ENCODE results near the gene CASKIN2. TPM values are rescaled to one million over a fixed set of nuclear protein-coding genes. Genes with fewer than 3 reads are reported as not detected.

CASKIN2 gene
- polyA plus RNA-seq, 1 donor: 20.1 TPM

DNA sequence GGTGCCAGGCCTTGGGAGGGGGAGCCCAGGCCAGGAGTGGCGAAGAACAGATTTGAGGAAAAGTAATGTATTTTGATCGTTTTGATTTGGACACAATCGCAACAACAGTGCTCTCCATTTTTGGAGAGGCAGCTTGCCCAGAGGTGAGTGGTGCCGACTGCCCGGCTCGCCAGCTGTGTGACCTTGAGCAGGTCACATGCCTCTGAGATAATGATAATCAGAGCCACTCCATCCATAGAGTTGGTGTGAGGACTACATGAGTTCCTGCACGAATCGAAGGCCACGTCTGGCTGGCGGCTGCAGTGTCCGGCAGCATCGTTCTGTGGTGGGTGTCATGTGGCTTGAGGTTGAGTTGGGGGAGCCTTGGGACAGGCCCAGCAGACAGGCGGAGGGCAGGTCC is 30.8 kb upstream of the CASKIN2 start:
- DNase-seq (ENCODE audit: low read depth): no peak

DNA sequence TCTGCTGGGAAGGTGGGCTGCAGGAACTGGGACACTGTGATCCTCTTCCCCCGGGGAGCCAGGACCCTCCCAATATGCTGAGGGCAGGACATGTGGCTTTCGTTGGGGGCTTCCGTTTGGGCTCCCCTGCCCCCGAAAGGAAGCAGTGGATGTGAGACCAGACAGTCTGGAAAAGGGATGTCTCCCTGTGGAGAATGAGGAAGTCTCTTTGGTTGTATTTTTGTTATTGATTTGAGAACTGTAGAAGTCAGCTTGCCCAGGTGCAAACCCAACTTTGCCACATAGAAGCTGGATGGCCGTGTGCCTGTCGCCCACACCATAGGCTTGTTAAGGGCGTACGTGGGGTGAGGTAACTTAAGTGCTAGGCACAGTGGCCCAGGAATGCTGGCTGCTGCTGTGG is 28.9 kb upstream of the CASKIN2 start:
- no peak for DNase-seq (ENCODE audit: low read depth)

- DNase-seq (ENCODE audit: low read depth): no peak
These were observed 27.5 kb upstream of the CASKIN2 start for GRCh38 chr17:75542728-75543336.

DNA sequence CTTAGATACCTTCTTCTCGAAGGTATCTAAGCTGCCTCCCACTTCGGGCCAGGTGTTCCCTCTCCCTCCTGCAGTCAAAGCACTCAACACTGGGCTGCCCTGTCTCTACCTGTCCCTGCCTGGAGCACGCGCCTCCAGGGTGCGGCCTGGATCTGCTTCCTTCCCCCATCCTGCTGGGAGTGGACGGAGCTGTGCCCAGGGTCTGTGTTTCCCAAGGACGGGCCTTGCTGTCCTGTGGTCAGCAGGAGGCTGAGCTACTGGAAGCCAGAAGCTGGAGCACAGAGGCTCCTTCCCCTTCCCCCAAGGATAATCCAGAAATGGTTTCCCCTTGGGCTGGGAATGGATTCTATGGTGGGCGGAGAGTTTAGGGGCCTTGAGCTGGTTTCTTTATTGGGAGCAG is 26.9 kb upstream of the CASKIN2 start:
- no peak for DNase-seq (ENCODE audit: low read depth)

DNA sequence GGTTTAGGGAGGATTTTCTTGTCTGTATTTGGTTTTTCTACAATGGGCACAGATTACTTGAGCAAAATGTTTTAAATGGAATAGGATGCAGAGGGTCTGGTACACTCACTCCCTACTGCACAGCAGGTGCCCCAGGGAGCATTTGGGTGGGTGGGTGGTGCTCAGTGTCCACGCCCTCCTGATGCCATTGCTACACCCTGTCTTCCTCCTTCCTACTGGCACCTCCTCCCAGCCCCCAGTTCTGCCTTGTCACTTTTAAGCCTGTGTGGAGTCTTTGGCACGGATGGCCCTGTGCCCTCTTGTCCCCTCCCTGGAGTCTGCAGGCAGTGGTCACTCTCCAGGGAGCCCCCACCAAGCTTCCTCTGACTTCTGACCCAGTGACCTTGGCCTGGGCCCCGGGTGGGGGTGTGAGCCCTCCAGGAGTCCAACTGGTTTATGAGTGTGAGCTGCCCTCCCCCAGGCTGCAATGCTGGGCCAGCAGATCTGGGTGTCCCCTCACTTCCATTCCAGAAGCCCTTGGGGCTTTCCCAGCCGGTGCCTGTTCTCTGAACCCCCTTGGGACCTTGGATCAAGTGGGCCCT is 25.7 kb upstream of the CASKIN2 start:
- no peak for DNase-seq (ENCODE audit: low read depth)

DNA sequence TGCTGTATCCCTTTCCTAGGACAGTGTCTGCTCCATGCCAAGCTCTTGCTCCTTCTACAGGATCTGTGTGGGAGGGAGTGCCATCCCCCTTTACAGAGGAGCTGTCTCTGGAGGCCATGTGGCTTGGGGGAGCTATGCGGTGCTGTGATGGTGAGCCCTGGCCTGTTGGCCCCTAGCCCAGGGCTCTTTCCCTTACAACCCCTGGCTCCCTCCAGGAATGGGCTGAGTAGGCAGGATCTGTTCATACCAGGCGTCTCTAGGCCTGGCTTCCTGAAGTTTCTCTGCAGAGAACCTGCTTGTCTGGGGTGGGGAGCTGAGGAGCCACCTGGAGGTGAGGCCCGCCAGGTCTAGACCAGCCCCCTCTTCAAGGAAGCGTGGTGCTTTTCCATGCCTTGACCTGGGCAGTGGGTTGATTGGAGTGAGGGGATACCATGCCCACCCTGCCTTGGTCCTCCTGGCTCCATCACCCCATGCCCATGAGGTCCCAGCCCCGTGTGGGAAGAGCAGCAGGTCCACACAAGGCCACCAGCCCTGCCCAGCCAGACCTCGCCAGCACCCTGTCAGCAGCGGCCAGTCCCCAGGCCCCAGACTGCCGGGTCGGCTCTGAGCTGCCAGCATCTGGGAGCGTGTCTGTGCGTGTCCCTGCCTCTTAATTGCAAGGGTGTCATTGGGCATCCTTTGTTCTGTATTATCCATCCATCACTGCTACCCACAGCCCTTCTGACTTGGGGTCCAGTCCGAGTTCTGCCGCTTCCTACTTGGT is 24.8 kb upstream of the CASKIN2 start:
- DNase-seq (ENCODE audit: low read depth): no peak

- no peak for DNase-seq (ENCODE audit: low read depth)
These were observed 21.0 kb upstream of the CASKIN2 start for GRCh38 chr17:75536366-75536765.

DNA sequence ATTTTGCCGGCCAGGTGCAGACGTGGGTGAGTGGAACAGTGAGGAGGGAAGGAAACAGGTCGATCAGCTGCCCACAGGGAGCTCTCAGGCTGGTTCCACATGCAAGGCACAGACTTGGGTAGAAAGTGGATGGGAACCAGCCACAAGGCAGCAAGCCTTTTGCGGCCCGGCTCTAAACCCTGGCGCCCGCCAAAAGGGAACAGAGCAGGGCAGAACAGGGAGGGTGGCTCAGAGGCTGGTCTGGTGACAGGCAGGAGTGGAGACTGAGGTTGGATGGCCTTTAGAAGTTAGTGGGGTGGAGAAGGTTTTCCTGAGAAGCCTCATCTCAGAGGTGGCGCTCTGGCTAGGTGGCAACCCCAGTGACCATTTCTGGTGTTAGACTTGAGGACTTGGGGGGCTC is 20.5 kb upstream of the CASKIN2 start:
- no peak for DNase-seq (ENCODE audit: low read depth)

DNA sequence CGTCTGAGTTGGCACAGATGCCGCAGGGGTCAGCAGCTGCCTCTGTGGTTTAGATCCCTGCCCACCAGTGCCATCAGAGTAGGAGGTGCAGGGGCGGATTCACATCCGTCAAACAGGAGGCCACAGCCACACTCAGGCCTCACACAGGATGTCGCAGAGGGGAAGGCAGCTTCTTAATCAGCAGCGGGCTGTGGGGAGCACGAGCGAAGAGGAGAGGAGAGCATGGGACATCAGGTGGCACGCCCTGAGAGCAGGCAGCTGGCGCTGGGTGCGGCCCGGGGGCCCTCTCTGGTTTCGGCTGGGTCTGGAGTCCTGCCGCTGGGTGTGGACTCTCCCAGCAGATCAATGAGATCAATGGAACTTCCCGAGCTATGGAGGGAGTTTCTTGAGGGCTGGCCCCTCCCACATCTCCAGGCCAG is 19.8 kb upstream of the CASKIN2 start:
- no peak for DNase-seq (ENCODE audit: low read depth)

GRCh38 chr17:75531721-75532072 is 16.4 kb upstream of the CASKIN2 start:
- no peak for DNase-seq (ENCODE audit: low read depth)

DNA sequence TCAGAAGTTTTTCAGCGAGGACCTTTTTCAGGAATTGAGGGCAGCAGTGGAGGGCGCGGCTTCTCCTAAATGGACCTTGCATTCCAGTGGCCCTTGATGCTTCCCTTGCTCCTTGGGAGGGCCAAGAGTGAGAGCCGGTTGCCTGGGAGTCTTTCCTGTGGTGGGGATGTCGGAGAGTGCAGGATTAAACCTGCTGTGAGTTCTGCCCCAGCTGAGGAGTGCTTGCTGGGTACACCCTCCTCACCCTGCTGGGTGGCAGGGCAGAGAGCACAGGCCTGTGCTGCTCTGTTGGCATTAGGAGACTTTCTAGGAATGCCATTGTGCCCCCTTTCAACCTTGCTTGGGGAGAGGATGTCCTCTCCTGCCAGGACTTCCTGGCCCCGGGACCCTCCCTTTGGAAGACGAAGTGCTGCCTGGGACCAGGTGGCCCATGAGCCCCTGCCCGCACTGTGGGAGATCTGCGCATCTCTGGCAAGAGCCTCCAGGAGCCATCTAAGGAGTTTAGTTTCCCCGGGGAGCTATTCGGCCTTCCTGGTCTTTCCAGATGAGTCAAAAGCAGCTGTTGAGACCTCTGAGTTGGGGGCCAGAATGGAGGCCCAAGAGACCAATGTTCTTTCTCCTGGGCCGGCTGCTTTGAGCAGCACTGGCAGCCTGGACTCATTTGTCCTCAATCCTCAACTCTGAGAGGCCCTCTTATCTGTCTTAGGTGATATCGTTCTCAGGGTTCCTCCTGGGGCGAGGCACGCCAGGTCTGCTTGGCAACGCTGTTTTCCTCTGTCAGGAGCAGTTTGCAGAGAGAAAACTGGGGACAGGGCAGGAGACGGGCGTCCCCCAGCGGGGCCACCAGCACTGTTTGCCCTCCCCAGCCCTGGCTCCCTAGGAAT is 15.7 kb upstream of the CASKIN2 start:
- DNase-seq (ENCODE audit: low read depth): no peak

- no peak for DNase-seq (ENCODE audit: low read depth)
These were observed 11.4 kb upstream of the CASKIN2 start for GRCh38 chr17:75526555-75527270.

GRCh38 chr17:75525806-75526554 is 10.6 kb upstream of the CASKIN2 start:
- no peak for DNase-seq (ENCODE audit: low read depth)

- DNase-seq (ENCODE audit: low read depth): no peak
These were observed 9.9 kb upstream of the CASKIN2 start, which contains the start of gene LLGL2 for GRCh38 chr17:75524970-75525805. TSS of gene LLGL2 (plus strand) at chr17:75525697. CDS start at chr17:75543427, 17,730 bp downstream.

- DNase-seq (ENCODE audit: low read depth): no peak
These were observed 9.1 kb upstream of the CASKIN2 start for GRCh38 chr17:75524269-75524969.

GRCh38 chr17:75523647-75524046 is 8.3 kb upstream of the CASKIN2 start:
- no peak for DNase-seq (ENCODE audit: low read depth)

DNA sequence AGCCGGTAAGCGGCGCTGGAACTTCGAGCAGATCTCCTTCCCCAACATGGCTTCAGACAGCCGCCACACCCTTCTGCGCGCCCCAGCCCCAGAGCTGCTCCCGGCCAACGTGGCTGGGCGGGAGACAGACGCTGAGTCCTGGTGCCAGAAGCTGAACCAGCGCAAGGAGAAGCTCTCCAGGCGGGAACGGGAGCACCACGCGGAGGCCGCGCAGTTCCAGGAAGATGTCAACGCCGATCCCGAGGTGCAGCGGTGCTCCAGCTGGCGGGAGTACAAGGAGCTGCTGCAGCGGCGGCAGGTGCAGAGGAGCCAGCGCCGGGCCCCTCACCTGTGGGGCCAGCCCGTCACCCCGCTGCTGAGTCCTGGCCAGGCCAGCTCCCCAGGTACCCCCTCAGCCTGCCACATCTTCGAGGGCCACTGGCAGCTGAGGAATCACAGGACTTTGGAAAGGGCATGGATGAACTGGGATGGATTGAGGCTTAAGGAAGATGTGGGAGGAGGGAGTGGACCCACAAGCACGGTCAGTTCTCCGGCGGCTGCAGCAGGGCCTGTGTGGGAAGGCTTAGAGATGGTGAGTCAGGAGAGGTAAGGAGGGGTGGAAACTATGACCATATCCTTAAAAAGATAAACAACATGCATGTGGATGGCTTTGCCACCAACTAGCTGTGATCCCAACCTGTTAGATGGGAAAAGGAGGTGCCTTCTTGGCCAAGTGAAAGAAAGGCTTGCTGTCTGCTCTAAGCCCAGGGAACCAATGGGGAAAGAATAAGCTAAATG is 6.8 kb upstream of the CASKIN2 start:
- no peak for DNase-seq (ENCODE audit: low read depth)

- no peak for DNase-seq (ENCODE audit: low read depth)
These were observed 6.0 kb upstream of the CASKIN2 start for GRCh38 chr17:75521290-75521689.

All from forelimb muscle (tissue), 1 donor.